HG02852 (cell line): ENCODE results near the gene NEURL1.
"Not testable (repeated sequence)": the region's sequence is repeated elsewhere in the genome, so short reads cannot be mapped to it uniquely, and the experiment has no call there.

Experiments
- ATAC-seq: cut with Tn5 transposase; IDR thresholded peaks from one replicate; pipeline ENCODE4 v1.9.1; 2021; ENCODE audit warnings: mild to moderate bottlenecking, moderate library complexity; ENCODE audit not compliant: unreplicated experiment

NEURL1 gene

GRCh38 chr10:103493916-103494877 is 692 bp downstream of the NEURL1 start:
- no peak for ATAC-seq

DNA sequence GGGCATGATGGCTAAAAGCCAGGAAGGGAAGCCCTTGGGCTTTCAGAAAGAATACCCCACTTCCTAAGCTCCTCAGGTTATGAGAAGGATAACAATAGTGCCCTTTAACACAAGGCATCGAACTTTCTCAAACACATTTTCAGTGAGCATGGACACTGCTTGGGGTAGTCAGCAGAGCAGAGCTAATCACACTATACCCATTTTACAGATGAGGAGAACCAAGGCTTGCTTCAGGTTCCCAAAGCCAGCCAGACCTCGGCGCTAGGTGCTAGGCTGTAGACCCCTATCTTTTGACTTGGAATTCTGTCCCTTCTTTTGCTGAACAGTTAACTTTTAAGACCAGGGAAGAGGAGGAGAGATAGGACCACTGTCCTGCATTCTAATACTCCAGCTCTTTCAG is 1.8 kb downstream of the NEURL1 start:
- no peak for ATAC-seq

GRCh38 chr10:103497161-103497915 is 3.8 kb downstream of the NEURL1 start:
- ATAC-seq, result no peak

GRCh38 chr10:103498936-103499638 is 5.6 kb downstream of the NEURL1 start:
- no peak for ATAC-seq

DNA sequence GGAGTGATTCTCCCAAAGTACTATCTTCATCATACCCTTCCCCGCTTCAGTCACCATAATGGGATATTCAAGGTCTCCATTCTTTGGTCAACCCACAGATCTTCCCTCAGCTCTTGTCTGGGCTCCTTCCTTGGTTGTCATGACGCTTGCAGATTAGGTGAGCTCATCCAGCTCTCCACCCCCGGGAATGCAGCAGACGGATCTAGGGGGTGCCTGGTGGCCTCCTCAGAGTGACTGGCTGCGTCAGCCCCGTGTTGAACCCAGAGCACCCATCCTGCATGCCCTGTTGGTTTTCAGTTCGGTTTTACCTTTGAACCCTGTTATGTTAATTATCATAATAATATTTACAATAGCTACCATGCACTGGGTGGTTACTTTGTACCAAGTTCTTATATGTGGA is 6.4 kb downstream of the NEURL1 start:
- ATAC-seq, result no peak

DNA sequence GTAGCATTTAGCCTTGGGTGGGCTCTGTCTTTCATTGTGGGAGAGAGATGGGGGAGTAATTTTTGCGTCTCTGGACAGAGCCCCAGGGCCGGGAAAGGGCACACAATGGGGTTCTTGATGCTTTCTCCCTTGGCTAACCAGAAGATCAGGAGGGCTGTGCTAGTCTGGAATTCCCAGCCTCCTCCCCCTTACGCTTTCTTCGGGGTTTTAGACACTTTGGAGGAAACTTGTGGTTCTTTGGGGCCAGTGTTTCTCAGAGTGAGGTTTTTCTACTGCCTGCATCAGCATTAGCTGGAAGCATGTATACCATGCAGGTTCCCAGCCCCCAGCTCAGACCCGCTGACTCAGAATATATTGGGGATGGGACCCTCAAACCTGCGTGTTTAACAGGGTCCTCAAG is 7.0 kb downstream of the NEURL1 start:
- ATAC-seq, result no peak

DNA sequence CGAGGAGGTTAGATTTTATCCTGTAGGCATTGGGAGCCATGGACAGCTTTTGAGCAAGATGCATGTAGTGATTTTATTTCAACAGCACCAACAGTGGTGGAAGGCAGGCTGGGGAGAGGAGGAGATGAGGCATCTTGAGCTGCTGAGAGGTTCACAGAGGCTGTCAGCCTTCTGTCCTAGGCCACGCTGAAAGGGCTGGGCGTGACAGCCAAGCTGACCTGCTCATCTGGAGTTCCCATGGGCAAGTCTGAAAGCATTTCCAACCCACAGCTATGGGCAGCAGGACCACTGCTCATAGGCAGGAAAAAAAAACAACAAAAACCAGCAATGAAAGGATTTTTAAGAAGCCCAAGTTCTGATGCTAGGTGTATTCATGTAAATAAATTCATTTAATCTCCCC is 7.7 kb downstream of the NEURL1 start:
- no peak for ATAC-seq

DNA sequence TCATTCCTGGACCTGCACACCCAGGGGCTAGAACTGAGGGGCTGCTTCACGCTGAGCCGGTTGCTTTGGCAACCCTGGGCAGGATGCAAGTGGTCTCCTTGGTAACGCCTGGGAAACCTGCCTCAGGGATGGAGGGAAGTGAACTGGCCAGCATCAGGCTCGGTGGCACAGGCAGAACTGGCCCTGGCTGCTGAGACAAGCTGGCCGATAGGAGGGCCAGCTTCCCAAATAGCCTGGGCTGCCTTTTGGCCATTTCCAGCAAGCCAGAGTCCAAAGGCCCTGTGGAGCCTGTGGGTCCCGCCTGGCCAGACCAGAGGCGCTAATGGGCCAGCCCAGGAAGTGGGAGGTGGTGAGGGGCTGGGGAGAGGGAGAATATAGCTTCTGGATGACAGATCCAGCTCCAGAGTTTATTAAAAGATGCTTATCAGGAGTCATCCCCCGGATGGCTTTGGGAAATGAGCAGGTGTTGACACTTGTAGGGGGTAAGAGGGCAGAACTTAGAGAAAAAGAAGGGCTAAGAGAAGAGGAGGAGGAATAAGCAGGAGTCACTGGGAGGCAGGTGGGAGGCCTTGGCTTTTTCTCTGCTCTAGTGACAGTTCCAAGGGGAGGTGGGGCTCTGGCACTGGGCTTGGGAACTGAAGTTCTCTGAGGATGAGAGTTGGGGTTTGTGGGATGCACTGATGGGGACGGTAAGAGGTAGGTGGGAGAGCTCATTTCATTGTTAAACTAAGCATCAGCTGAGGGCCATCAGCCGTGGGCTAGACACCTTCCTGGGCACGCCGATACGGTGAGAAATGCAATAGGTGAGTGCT is 9.6 kb downstream of the NEURL1 start:
- ATAC-seq, result no peak

DNA sequence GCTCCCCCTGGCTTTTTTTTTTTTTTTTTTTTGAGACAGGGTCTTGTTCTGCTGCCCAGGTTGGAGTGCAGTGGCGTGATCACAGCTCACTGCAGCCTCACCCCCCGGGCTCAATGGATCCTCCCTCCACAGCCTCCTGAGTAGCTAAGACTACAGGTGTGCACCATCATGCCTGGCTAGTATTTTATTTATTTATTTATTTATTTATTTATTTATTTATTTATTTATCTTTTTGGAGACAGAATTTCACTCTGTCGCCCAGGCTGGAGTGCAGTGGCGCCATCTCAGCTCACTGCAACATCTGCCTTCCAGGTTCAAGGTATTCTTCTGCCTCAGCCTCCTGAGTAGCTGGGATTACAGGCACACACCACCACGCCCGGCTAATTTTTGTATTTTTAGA is 10.3 kb downstream of the NEURL1 start:
- not testable (repeated sequence) for ATAC-seq

- no peak for ATAC-seq
Observed at GRCh38 chr10:103504181-103504783, 10.8 kb downstream of the NEURL1 start.

- ATAC-seq, result no peak
Observed at GRCh38 chr10:103506061-103506460, 12.6 kb downstream of the NEURL1 start.

GRCh38 chr10:103507235-103508191 is 14.0 kb downstream of the NEURL1 start:
- ATAC-seq, result no peak

DNA sequence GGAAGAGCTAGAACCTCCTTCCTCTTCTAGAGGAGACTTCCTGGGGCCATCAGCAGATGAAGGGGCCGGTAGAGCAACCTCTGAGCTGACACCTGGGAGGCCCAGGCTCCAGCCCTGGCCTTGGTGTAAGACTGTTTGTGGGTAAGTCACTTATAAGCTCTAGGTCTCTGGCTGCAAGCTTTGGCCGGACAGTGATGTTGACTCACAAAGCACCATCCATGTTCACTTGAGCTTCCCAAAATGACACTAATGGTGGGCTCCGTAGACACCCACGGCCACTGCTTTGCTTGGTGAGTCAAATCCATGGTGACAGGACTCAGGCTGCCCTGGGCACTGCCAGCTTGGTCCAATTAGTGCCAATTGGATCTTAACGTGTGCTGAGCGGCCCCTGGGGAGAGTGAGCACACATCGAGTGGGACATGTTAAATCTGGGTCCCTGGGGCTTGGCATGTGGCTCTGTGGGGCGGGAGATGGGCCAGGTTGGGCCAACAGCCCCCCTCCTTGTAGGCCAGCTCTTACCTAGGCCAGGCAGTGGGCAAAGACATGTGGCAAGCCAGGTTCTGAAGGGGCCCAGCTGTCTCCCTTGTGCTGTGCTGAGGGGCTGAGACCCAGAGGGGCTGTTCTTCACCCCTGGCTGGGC is 16.7 kb downstream of the NEURL1 start:
- no peak for ATAC-seq

GRCh38 chr10:103510791-103511752 is 17.6 kb downstream of the NEURL1 start:
- no peak for ATAC-seq

DNA sequence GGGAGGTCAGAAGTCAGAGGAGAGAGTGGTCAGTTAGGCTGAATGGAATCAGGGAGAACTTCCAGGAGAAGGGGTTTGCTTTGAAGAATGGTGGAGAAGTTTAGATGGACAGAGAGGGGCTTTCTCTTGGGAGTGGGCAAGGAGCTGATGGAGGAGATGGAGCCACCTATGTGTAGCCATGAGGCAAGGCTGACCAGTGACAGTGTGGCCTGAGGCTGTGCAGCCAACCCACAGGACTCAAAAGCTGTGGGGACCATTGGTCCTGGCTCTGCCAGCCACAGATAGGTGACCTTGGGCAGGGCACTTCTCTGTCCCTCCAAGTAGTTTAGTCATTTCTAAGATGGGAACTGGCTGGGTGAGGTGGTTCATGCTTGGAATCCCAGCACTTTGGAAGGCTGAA is 18.7 kb downstream of the NEURL1 start:
- ATAC-seq, result no peak

DNA sequence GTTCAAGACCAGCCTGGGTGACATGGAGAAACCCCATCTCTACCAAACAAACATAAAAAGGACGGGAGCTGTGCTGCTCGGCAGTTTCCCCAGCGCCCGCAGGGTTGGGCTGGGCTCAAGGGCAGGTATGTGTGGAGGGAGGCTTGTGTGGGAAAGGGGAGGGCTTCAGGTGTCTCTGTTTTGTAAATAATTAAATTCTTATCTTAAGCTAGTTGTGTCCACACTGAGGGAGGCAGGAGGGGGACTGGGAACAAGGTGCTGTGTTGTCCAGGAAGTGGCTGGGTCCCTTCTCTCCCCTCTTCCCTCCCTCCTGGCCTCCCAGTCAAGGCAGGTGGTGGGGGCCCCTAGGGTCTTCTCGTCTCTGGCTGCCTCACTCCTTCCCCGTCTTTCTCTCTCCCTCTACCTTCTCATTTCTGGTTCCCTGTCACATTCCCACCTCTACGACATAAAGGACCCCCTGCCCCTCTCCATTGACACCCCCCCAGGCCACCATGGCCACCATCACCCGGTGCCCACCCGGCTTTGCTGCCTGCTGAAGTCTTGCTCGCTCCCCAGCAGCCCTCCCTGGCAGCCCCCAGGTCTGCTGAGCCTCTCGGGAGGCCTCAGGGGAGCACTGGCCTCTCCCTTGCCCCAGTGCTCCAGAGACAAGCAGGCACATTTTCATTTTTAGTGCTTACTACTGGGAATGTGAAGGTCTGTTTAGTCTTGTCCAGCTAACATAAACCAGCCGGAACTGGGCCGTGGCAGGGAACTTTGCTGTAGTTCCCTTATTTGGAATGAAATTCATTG is 19.3 kb downstream of the NEURL1 start:
- ATAC-seq, result no peak
